Measurements from ENCODE around the gene OR52E2.

DNA sequence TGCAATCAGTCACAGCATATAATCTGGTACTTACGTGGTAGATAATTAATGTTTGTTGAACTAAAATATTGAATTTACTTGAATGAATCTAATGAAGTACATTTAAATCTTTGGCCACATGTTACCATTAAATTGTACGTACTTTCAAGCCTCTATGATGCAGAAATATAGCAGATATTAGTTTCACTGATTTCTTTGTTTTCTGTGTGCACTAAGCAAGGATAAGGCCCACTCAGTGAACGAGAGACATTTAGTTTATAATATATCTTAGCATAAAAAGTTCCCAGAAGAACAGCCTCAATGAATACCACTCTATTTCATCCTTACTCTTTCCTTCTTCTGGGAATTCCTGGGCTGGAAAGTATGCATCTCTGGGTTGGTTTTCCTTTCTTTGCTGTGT lies 9.8 kb upstream of the OR52E2 start, which contains the start of gene OR52E1:
- TF ChIP-seq, protein P1, sequence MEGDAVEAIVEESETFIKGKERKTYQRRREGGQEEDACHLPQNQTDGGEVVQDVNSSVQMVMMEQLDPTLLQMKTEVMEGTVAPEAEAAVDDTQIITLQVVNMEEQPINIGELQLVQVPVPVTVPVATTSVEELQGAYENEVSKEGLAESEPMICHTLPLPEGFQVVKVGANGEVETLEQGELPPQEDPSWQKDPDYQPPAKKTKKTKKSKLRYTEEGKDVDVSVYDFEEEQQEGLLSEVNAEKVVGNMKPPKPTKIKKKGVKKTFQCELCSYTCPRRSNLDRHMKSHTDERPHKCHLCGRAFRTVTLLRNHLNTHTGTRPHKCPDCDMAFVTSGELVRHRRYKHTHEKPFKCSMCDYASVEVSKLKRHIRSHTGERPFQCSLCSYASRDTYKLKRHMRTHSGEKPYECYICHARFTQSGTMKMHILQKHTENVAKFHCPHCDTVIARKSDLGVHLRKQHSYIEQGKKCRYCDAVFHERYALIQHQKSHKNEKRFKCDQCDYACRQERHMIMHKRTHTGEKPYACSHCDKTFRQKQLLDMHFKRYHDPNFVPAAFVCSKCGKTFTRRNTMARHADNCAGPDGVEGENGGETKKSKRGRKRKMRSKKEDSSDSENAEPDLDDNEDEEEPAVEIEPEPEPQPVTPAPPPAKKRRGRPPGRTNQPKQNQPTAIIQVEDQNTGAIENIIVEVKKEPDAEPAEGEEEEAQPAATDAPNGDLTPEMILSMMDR (IDR thresholded peaks at IDR 0.05; ENCODE audit: borderline replicate concordance, extremely low read depth, low read length, poor library complexity, severe bottlenecking): no peak
- no peak for TF ChIP-seq EZH2 (IDR thresholded peaks at IDR 0.05; ENCODE audit: borderline replicate concordance, low read depth, low read length, severe bottlenecking)

Data from DND-41 (cell line).